ENCODE measurements around the gene SETBP1.

GRCh38 chr18:44840058-44840790 lies 159.5 kb downstream of the SETBP1 start:
- TF ChIP-seq TCF7 (CRISPR knock-in tag; IDR thresholded peaks at IDR 0.05; ENCODE audit: low read depth) (no peak), CTCF (IDR thresholded peaks at IDR 0.05) (no peak), ATF1 (CRISPR knock-in tag; IDR thresholded peaks at IDR 0.05) (no peak), ZNF263 (CRISPR knock-in tag; IDR thresholded peaks at IDR 0.05; ENCODE audit: low read depth) (no peak), KAT7 (CRISPR knock-in tag; IDR thresholded peaks at IDR 0.05; ENCODE audit: borderline replicate concordance) (no peak), ELF4 (CRISPR knock-in tag; IDR thresholded peaks at IDR 0.05; ENCODE audit: low read depth) (no peak), MAX (CRISPR knock-in tag; IDR thresholded peaks at IDR 0.05) (no peak), ZBTB43 (CRISPR knock-in tag; IDR thresholded peaks at IDR 0.05) (no peak), CREM (CRISPR knock-in tag; IDR thresholded peaks at IDR 0.05) (no peak), ZNF138 (CRISPR knock-in tag; conservative IDR thresholded peaks at IDR 0.05) (no peak), NFYB (CRISPR knock-in tag; conservative IDR thresholded peaks at IDR 0.05; ENCODE audit: low read depth) (no peak)
- TF ChIP-seq, protein P1, sequence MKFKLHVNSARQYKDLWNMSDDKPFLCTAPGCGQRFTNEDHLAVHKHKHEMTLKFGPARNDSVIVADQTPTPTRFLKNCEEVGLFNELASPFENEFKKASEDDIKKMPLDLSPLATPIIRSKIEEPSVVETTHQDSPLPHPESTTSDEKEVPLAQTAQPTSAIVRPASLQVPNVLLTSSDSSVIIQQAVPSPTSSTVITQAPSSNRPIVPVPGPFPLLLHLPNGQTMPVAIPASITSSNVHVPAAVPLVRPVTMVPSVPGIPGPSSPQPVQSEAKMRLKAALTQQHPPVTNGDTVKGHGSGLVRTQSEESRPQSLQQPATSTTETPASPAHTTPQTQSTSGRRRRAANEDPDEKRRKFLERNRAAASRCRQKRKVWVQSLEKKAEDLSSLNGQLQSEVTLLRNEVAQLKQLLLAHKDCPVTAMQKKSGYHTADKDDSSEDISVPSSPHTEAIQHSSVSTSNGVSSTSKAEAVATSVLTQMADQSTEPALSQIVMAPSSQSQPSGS (CRISPR knock-in tag; IDR thresholded peaks at IDR 0.05; ENCODE audit: borderline replicate concordance, low read depth) = no peak
- TF ChIP-seq, protein P2, sequence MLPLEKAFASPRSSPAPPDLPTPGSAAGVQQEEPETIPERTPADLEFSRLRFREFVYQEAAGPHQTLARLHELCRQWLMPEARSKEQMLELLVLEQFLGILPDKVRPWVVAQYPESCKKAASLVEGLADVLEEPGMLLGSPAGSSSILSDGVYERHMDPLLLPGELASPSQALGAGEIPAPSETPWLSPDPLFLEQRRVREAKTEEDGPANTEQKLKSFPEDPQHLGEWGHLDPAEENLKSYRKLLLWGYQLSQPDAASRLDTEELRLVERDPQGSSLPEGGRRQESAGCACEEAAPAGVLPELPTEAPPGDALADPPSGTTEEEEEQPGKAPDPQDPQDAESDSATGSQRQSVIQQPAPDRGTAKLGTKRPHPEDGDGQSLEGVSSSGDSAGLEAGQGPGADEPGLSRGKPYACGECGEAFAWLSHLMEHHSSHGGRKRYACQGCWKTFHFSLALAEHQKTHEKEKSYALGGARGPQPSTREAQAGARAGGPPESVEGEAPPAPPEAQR (CRISPR knock-in tag; IDR thresholded peaks at IDR 0.05) = no peak
- TF ChIP-seq, protein P3, sequence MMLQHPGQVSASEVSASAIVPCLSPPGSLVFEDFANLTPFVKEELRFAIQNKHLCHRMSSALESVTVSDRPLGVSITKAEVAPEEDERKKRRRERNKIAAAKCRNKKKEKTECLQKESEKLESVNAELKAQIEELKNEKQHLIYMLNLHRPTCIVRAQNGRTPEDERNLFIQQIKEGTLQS (CRISPR knock-in tag; conservative IDR thresholded peaks at IDR 0.05) = no peak
